Measurements from ENCODE around the gene GALNT16. TPM values are rescaled to one million over a fixed set of nuclear protein-coding genes. Genes with fewer than 3 reads are reported as not detected.

GALNT16 gene
- total and polyA plus RNA-seq, 4 experiments from 2014 or later: 0.06 TPM; not detected in 3

Other genes starting within 250 kb of the GALNT16 start
- gene DCAF5, start 107.0 kb upstream of the GALNT16 start, total RNA-seq: 10 to 100 TPM; 69.3 to 75.7 TPM
- gene DCAF5, start 107.0 kb upstream of the GALNT16 start, polyA plus RNA-seq: 10 to 100 TPM; 54.4 to 73.4 TPM
- gene EXD2, start 68.7 kb upstream of the GALNT16 start, total RNA-seq: 10 to 100 TPM; 14.3 to 15.7 TPM
- 1 to 10 TPM; 4.6 to 8.9 TPM for gene EXD2, start 68.7 kb upstream of the GALNT16 start, polyA plus RNA-seq
- gene ERH, start 138.1 kb downstream of the GALNT16 start, total RNA-seq: 100 to 1,000 TPM; 118 to 135 TPM
- gene ERH, start 138.1 kb downstream of the GALNT16 start, polyA plus RNA-seq: 10 to 100 TPM; 44.6 to 63.6 TPM
- gene SLC39A9, start 138.5 kb downstream of the GALNT16 start, total RNA-seq: 10 to 100 TPM; 33.7 to 38.6 TPM
- 10 to 100 TPM; 17.9 to 18.6 TPM for gene SLC39A9, start 138.5 kb downstream of the GALNT16 start, polyA plus RNA-seq
- gene PLEKHD1, start 224.6 kb downstream of the GALNT16 start, total RNA-seq: under 1 TPM; 0.30 to 0.32 TPM
- gene PLEKHD1, start 224.6 kb downstream of the GALNT16 start, polyA plus RNA-seq: under 1 TPM in 1 of 2 donors, not detected in 1; 0.13 TPM

Measured in CD4-positive, alpha-beta memory T cell (primary cell).